Omental fat pad (tissue), 4 donors: Measurements from ENCODE around the gene ZCRB1. TPM values are rescaled to one million over a fixed set of nuclear protein-coding genes. Genes with fewer than 3 reads are reported as not detected.
"Not testable (repeated sequence)": the region's sequence is repeated elsewhere in the genome, so short reads cannot be mapped to it uniquely, and the experiment has no call there.

Source experiments
- ATAC-seq: fragments of 150-250 bp; one replicate; pipeline ENCODE4 v1.9.1; 2016; ENCODE audit warnings: mild to moderate bottlenecking, moderate library complexity; ENCODE audit not compliant: low FRiP score
- DNase-seq: peaks from one replicate; pipeline ENCODE4 v3.0.0-alpha.2; 2019; ENCODE audit warnings: low spot score
- total RNA-seq, 4 donors: library from RNA; depleted of rRNA; stranded (reverse); fragments of >200 nt; gene quantifications; one replicate each; pipeline ENCODE4 v1.1.0, GENCODE V29; 2016
- TF ChIP-seq, protein P1 (sequence below), 3 donors: fragments of 450-650 bp; IDR thresholded peaks; one replicate each; pipeline ENCODE4 v1.5.1; 2016 to 2017; ENCODE audit warnings: antibody characterized with exemption in 3 of 3, mild to moderate bottlenecking in 3 of 3, moderate library complexity in 2 of 3

The ZCRB1 gene
- total RNA-seq, 4 donors from 2014 or later, result 22.3 to 31.0 (median 25.5) TPM

- DNase-seq, result no peak
- ATAC-seq, result no peak
- TF ChIP-seq, protein P1, sequence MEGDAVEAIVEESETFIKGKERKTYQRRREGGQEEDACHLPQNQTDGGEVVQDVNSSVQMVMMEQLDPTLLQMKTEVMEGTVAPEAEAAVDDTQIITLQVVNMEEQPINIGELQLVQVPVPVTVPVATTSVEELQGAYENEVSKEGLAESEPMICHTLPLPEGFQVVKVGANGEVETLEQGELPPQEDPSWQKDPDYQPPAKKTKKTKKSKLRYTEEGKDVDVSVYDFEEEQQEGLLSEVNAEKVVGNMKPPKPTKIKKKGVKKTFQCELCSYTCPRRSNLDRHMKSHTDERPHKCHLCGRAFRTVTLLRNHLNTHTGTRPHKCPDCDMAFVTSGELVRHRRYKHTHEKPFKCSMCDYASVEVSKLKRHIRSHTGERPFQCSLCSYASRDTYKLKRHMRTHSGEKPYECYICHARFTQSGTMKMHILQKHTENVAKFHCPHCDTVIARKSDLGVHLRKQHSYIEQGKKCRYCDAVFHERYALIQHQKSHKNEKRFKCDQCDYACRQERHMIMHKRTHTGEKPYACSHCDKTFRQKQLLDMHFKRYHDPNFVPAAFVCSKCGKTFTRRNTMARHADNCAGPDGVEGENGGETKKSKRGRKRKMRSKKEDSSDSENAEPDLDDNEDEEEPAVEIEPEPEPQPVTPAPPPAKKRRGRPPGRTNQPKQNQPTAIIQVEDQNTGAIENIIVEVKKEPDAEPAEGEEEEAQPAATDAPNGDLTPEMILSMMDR (IDR thresholded peaks at IDR 0.05), result no peak
Observed at GRCh38 chr12:42343721-42344120, 17.8 kb upstream of the ZCRB1 start.

- TF ChIP-seq, protein P1 (IDR thresholded peaks at IDR 0.05), result no peak
- DNase-seq, result no peak
- ATAC-seq, result no peak
Observed at GRCh38 chr12:42342028-42342427, 16.1 kb upstream of the ZCRB1 start.

DNA sequence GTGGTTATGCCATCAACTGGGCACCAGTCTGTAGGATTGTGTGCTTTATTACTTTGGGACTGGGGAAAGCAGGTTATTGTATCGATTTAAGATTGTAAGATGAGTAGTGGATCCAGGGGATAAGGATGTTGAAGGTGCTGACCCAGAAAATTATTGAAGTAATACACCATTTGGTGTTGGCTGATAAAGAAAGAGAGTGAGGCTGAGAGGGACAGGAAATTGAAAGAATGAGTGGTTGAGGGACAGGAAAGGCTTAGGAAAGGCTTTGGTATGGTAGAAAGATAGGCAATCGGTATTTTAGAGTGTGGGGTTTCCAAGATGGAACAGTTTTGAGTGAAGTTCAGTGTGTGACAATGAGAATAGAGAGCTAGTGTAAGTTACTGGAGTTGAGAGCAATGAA, 12.4 kb upstream of the ZCRB1 start:
- DNase-seq, result no peak
- ATAC-seq, result no peak
- TF ChIP-seq, protein P1 (IDR thresholded peaks at IDR 0.05), result no peak

GRCh38 chr12:42336286-42336685, 10.4 kb upstream of the ZCRB1 start:
- ATAC-seq (no peak), DNase-seq (no peak)
- TF ChIP-seq, protein P1 (IDR thresholded peaks at IDR 0.05), result no peak

GRCh38 chr12:42332301-42333285, 6.7 kb upstream of the ZCRB1 start:
- ATAC-seq (no peak), DNase-seq (no peak)
- TF ChIP-seq, protein P1 (IDR thresholded peaks at IDR 0.05), result peak in 1 of 3 donors; percentile 12

- DNase-seq, ATAC-seq: not testable (repeated sequence)
Observed at GRCh38 chr12:42330097-42330496, 4.2 kb upstream of the ZCRB1 start.

- ATAC-seq, result no peak
- no peak for DNase-seq
- TF ChIP-seq, protein P1 (IDR thresholded peaks at IDR 0.05), result no peak
Observed at GRCh38 chr12:42327227-42327590, 1.3 kb upstream of the ZCRB1 start.
